HG03439 (cell line): ENCODE results near the gene NHS.
"Not testable (repeated sequence)": the region's sequence is repeated elsewhere in the genome, so short reads cannot be mapped to it uniquely, and the experiment has no call there.

Experiments used
- ATAC-seq: cut with Tn5 transposase; IDR thresholded peaks from one replicate; pipeline ENCODE4 v1.9.1; 2021; ENCODE audit warnings: mild to moderate bottlenecking, moderate library complexity; ENCODE audit not compliant: unreplicated experiment

Gene NHS

GRCh38 chrX:17494216-17494615 is 119.2 kb downstream of the NHS start:
- ATAC-seq: no peak

GRCh38 chrX:17495052-17495451 is 120.1 kb downstream of the NHS start:
- no peak for ATAC-seq

GRCh38 chrX:17496407-17496806 is 121.4 kb downstream of the NHS start:
- ATAC-seq: no peak

GRCh38 chrX:17497193-17497592 is 122.2 kb downstream of the NHS start:
- no peak for ATAC-seq

GRCh38 chrX:17499512-17499911 is 124.5 kb downstream of the NHS start:
- no peak for ATAC-seq

GRCh38 chrX:17500145-17500579 is 125.2 kb downstream of the NHS start:
- no peak for ATAC-seq

- ATAC-seq: no peak
Observed at GRCh38 chrX:17501746-17502145, 126.7 kb downstream of the NHS start.

- ATAC-seq: not testable (repeated sequence)
Observed at GRCh38 chrX:17506352-17506751, 131.4 kb downstream of the NHS start.

- ATAC-seq: no peak
Observed at GRCh38 chrX:17511556-17511955, 136.6 kb downstream of the NHS start.

GRCh38 chrX:17519358-17519757 is 144.4 kb downstream of the NHS start:
- no peak for ATAC-seq

GRCh38 chrX:17520016-17520615 is 145.1 kb downstream of the NHS start:
- ATAC-seq: no peak

GRCh38 chrX:17521871-17522693 is 147.1 kb downstream of the NHS start:
- ATAC-seq: no peak

- ATAC-seq: no peak
Observed at GRCh38 chrX:17525266-17525665, 150.3 kb downstream of the NHS start.

GRCh38 chrX:17525762-17526555 is 151.0 kb downstream of the NHS start:
- no peak for ATAC-seq

GRCh38 chrX:17527135-17527701 is 152.2 kb downstream of the NHS start:
- ATAC-seq: no peak

GRCh38 chrX:17527922-17528321 is 152.9 kb downstream of the NHS start:
- no peak for ATAC-seq

GRCh38 chrX:17529151-17529745 is 154.2 kb downstream of the NHS start:
- no peak for ATAC-seq

- no peak for ATAC-seq
Observed at GRCh38 chrX:17531500-17531899, 156.5 kb downstream of the NHS start.

- ATAC-seq: no peak
Observed at GRCh38 chrX:17535229-17535628, 160.2 kb downstream of the NHS start.

GRCh38 chrX:17537723-17538243 is 162.8 kb downstream of the NHS start:
- ATAC-seq: no peak

GRCh38 chrX:17542123-17542522 is 167.1 kb downstream of the NHS start:
- no peak for ATAC-seq
